HG02938 (cell line): Measurements from ENCODE around the gene ACTN4.

Source experiments
- ATAC-seq: cut with Tn5 transposase; IDR thresholded peaks from one replicate; pipeline ENCODE4 v1.9.1; 2021; ENCODE audit warnings: mild to moderate bottlenecking, moderate library complexity; ENCODE audit not compliant: unreplicated experiment

ACTN4 gene

DNA sequence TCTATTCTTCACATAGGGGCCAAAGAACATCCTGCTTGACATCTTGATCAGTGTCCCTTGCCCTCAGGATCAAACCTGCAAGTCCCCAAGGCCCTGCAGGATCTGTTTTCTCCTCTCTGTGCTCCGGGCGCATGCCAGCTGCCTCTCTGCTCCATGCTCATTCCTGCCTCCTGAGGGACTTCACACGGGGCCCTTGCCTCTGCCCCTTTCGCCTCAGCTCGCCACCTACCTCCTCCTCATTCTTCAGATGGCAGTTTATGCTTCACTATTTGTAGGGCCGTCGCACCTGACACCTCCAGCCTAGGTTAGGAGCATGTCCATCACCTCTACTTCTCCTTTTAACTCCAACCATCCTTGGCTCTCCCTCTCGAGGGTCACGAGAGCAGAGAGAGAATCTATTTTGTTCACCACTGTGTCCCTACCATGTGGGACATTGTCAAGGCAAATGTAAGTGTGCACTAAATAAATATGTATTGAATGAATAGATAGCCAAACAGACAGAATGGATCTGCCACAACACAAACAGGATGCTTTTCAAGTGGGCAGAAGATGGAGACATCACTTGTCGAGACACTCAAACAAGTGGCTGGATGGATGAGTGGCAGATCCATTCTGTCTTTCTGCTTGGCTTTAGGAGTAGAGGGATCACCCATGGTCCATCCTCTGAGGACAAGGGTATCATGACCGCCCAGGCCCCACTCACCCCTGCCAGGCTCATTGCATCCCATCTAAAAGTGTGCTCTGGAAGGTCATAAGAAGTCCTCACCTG, 29.6 kb downstream of the ACTN4 start:
- no peak for ATAC-seq

DNA sequence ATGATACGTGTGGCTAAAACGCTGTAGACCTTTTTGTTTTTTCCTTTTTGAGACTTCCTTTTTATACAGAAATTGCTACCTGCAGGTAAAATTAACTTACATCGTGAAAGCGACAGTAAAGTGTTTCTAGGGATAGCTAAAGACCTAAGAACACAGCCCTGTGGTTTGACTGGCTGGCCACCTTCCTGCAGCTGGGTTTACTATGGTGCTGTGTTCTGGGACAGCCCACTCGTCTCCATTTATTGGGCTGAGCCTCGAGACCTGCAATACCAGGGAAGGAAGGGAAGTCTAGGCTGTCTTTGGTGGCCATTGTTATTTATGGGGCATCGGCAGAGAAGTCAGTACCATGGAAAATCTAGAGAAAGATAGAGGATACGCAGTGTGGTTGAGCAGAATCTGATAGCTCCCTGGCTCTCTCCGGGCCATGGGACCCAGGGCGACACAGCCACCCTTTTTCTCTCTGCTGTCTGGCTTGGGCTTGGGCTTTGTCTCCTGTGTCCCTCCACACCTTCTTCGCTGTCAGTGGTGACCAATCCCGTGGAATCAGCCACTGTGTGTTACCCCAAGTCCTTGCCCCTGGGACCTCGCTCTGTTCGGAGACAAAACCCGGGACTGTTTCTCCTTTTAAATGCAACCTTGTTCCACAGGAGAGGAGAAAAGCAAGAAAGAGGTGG, 30.9 kb downstream of the ACTN4 start:
- ATAC-seq: no peak

GRCh38 chr19:38678891-38679494, 31.5 kb downstream of the ACTN4 start:
- ATAC-seq: no peak

DNA sequence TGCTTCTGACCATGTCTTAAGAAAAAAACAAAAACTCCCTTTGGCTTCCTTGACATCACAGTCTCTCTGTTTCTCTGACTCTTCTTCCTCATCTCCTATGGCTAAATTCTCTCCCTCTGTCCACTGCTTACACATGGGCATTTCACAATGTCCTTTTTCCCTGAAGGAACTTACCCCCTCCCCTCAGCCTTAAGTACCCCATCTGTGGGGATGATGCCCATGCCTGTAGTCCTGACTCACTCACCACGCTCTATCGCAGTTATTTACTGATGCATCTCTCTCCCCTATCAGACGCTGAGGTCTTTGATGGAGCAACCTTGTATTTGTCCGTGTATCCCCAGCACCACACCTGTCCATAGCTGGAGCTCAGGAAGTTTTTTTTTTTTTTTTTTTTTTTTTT, 32.4 kb downstream of the ACTN4 start:
- no peak for ATAC-seq

- ATAC-seq: no peak
Observed at GRCh38 chr19:38682195-38682867, 34.9 kb downstream of the ACTN4 start.

DNA sequence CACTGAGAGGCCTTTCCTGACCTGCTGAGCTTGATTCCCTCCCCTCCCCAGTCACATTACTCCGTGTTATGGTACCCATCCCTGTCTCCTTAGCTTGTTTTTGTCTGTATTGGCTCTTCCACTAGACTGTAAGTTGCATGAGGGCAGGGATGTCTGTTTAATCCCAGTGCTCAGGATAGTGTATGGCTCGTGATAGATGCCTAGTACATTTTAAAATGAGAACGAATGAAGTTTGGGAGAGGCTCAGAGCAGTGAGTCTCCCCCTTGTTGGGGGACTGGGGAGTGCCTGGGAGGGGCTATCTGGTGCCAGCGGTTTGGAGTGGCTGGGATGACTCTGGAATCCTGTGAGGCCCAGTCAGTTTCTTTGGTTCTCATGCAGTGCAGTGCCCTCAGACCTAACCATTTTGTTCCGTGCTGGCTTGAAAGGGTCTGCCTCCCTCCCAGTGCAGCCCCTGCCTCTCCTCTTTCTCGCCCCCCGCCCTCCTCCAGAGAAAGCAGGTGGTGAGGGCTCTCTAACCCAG, 35.5 kb downstream of the ACTN4 start:
- ATAC-seq: no peak

DNA sequence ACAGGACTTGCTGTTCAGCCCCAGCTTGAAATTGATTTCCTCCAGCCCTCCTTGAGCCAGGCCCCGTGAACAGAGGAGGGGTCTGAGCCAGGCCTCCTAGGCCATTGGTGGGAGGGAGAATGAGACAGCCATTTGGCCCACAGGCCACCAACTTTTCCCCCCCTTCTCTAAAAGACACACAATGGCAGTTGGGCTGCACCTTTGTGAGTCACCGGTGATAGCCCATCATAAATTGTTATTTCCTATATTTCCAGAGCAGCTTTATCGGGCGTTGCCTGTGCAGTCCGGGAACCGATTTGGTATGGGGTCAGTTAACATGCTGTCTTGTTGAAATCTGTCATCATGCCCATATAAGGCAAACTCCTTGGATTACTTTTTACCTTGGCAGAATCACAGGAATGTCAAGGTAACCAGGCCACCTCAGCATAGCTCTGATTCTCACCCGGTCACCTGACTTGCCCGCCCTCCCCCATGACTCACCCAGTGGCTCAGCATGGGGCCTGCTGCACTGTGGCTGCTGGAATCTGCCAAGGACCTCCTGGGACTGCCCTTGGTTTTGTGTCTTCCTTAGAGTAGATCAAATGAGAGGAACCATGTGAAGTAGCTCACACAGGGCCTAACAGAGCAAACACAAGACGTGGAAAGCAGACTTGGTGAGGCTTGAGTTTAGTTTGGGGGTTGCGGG, 36.1 kb downstream of the ACTN4 start:
- no peak for ATAC-seq

- ATAC-seq: no peak
Observed at GRCh38 chr19:38684078-38684861, 36.8 kb downstream of the ACTN4 start.

DNA sequence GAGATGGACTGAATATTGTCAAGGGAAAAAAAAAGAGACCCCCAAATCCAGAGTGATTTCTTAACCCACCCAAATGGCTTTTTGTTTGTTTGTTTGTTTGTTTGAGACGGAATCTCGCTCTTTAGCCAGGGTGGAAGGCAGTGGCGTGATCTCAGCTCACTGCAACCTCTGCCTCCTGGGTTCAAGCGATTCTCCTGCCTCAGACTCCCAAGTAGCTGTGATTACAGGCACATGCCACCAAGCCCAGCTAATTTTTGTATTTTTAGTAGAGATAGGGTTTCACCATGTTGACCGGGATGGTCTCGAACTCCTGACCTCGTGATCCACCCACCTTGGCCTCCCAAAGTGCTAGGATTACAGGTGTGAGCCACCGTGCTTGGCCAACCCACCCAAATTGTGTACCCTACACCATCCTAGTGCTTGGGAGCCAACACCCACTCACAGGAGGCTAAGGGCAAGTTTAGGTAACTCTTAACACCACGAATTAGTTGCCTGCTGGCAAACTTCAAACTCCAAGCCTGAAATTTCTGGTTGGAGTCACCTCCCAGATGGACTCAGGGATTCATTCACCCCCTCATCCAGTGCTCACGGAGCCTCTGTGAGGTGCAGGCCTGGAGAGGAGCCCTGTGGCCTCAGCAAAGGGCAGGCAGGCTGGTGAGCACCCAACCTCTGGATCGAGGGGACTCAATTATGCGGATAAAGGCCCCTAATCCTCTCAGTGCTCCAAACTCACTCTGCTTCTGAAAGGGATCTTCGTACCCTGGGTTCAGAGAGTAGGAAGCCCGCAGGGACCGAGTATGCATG, 37.6 kb downstream of the ACTN4 start:
- no peak for ATAC-seq

GRCh38 chr19:38685666-38686529, 38.4 kb downstream of the ACTN4 start:
- no peak for ATAC-seq

- ATAC-seq: no peak
Observed at GRCh38 chr19:38686530-38686888, 39.1 kb downstream of the ACTN4 start.

GRCh38 chr19:38687837-38688378, 40.5 kb downstream of the ACTN4 start:
- ATAC-seq: no peak

DNA sequence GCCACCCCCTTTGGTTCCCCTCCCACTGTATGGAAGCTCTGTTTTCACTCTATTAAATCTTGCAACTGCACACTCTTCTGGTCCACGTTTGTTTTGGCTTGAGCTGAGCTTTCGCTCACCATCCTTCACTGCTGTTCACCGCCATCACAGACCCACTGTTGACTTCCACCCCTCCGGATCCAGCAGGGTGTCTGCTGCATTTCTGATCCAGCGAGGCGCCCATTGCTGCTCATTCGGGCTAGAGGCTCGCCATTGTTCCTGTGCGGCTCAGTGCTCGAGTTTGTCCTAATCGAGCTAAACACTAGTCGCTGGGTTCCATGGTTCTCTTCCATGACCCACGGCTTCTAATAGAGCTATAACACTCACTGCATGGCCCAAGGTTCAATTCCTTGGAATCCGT, 42.7 kb downstream of the ACTN4 start:
- ATAC-seq: no peak

DNA sequence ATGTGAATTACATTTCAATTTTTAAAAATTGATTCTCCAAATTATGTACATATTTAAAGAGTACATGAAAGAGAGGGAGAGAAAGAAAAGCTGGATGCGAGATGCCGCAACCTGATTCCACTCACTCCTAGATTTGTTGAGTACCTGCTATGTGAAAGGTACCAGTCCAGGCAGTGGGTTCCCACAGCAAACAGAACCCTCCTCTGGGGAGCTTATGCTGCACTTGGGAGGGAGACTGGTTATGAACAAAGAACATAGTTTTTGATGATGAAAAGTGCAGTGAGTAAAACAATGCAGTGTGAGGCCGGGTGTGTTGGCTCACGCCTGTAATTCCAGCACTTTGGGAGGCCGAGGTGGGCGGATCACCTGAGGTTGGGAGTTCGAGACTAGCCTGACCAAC, 43.4 kb downstream of the ACTN4 start:
- no peak for ATAC-seq

DNA sequence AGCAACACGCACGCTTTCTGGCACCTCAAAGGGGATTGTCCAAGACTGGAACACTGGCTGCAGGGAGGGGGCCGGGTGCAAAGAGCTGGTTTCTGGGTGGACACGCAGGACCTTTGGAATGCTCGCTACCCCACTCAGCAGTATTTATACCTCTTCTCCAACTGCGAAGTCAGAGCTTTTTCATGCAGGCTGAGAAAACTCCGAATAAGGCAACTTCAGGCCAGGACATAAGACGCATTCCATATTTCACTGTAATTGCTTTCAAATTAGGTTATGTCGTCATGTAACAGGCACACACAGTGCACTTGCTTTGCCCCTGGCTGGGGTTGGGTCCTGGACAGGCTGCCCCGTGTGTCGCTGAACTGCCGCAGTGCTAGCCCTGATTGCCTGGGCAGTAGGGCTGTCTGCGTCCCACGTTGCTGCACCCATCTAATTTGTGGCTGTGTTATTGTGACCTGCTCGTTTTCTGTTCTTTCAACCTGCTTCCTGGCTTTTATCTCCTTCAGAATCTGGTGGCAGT, 44.5 kb downstream of the ACTN4 start:
- ATAC-seq: no peak

DNA sequence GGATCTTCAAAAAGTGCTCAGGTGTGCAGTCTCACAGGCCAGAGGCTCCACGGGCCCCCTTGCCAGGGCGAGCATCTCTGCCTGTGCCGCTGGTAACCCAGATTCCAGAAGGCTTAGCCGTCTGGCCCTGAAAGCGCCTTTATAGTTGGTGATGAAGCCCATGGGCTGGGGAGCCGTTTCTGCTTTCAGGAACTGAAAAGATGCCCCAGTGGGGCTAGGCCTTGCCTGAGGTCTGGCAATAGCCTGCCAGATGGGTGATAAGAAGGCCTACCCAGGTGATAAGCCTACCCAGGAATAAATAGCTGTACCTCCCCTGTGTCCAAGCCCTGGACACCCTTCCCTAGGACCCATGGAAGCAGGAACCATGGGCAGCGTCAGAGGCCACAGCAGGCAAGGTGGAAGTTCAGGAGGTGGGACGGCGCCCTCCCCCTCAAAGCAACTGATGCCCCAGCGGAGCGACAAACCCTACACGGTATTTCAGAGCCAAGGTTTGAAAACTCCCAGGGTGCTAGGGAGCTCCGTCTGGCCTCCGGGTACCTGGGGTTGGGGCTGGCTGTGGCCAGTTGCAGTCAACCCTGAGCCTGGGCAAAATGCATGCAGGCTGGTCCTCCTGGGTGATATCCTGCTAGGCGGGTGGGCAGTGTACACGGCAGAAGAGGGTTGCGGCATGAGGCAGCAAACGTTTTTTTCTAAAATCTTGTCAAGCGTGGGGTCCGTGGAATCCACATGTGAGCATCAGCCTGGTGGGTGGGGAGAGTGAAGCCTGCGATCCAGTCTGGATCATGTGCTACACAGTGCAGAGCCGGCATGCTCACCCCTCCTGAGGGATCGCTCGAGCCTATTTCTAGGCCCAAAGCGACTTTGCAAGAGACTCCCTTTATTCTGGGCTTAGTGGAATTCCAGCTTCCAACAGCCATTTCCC, 45.3 kb downstream of the ACTN4 start:
- no peak for ATAC-seq
